Ovary (tissue), 9 donors: Measurements from ENCODE around the gene FXN. TPM values are rescaled to one million over a fixed set of nuclear protein-coding genes. Genes with fewer than 3 reads are reported as not detected.
"Not testable (repeated sequence)": the region's sequence is repeated elsewhere in the genome, so short reads cannot be mapped to it uniquely, and the experiment has no call there.

Experiments
- DNase-seq, 5 donors: peaks; one replicate each; pipeline ENCODE4 v3.0.0-alpha.2; 2019 to 2020
- H3K27ac ChIP-seq, 2 donors: fragments of 200-600 bp; one replicate each; pipeline versions ENCODE4 v1.5.1 to v1.8.0; 2019 to 2022
- H3K27me3 ChIP-seq: fragments of 200-600 bp; one replicate; pipeline ENCODE4 v1.8.0; 2022
- H3K36me3 ChIP-seq: fragments of 200-600 bp; sonication (generic); one replicate; pipeline ENCODE4 v1.5.1; 2019
- H3K4me1 ChIP-seq: one replicate; pipeline ENCODE4 v1.8.1; 2013; ENCODE audit warnings: mild to moderate bottlenecking, moderate library complexity; ENCODE audit not compliant: insufficient read depth
- H3K4me3 ChIP-seq: fragments of 200-600 bp; sonication (generic); one replicate; pipeline ENCODE4 v1.5.1; 2017
- H3K9me3 ChIP-seq, 2 donors: fragments of 200-600 bp in 1 of 2; sonication (generic) in 1 of 2; one replicate each; pipeline versions ENCODE4 v1.5.1 to v1.8.1; 2013 to 2019; ENCODE audit warnings: mild to moderate bottlenecking in 1 of 2, moderate library complexity in 1 of 2
- EP300 ChIP-seq: sonication (generic); formaldehyde crosslinking; IDR thresholded peaks from one replicate; pipeline ENCODE4 v1.6.1; 2017; ENCODE audit warnings: antibody characterized with exemption
- POLR2A ChIP-seq: fragments of 450-650 bp; IDR thresholded peaks from one replicate; pipeline ENCODE4 v1.6.1; 2017; ENCODE audit warnings: antibody characterized with exemption, mild to moderate bottlenecking, moderate library complexity
- WGBS, 3 donors: extraction: QIAGEN DNeasy Blood & Tissue Kit in 1 of 3; methylation state at CpG; one replicate each; pipeline versions ENCODE4 v1.1.5 to v1.1.7; 2013 to 2017; 5-methylcytosine and 5-hydroxymethylcytosine counted together
- intact Hi-C, 4 donors: fragments of 100-400 bp; cut with DNase I; formaldehyde crosslinking; loops; one replicate each; pipeline versions ENCODE4 v1.11.0 to v1.15.1; 2022 to 2023
- polyA plus RNA-seq, 2 donors: library from polyadenylated mRNA; stranded (reverse); fragments of 200-250 nt in 1 of 2; fragments of 350-450 nt in 1 of 2; fragmentation: Illumina TruSeq in 1 of 2; extraction: RNeasy Lipid Tissue Mini Kit (QIAGEN cat#74804) in 1 of 2; gene quantifications; one replicate each; pipeline ENCODE4 v1.2.3, GENCODE V29; 2013 to 2014
- total RNA-seq, 7 donors: library from RNA; depleted of rRNA in 2 of 7; stranded (reverse); fragments of >200 nt in 2 of 7; fragmentation: NEBNext Ultra II Directional in 3 of 7; extraction: Animal tissue kit (Norgen Biotek cat#: 25700) in 3 of 7; gene quantifications; one replicate each; pipeline versions ENCODE4 v1.1.0 to v1.2.4, GENCODE V29; 2016 to 2023
- TF ChIP-seq, protein P1 (sequence below), 3 donors: fragments of 450-650 bp in 2 of 3; fragments of 200-600 bp in 1 of 3; IDR thresholded peaks; one replicate each; pipeline versions ENCODE4 v1.5.1 to v1.8.0; 2016 to 2022; ENCODE audit warnings: antibody characterized with exemption in 3 of 3, mild to moderate bottlenecking in 1 of 3
- donor health status: DM: no; HTN: no; CAD: no; lungs with moderate emphysema.
- donor health status: DM: no; HTN: no; CAD: no.
- donor health status: Bipolar disorder and iron deficiency.
- donor health status: DM: yes; HTN: yes; CAD: no.
- donor health status: DM: no; HTN: no; CAD: no.
- donor health status: DM: yes; HTN: yes; CAD: no.

The FXN gene
- total and polyA plus RNA-seq, 9 donors = 4.5 to 29.2 (median 21.9) TPM

DNA sequence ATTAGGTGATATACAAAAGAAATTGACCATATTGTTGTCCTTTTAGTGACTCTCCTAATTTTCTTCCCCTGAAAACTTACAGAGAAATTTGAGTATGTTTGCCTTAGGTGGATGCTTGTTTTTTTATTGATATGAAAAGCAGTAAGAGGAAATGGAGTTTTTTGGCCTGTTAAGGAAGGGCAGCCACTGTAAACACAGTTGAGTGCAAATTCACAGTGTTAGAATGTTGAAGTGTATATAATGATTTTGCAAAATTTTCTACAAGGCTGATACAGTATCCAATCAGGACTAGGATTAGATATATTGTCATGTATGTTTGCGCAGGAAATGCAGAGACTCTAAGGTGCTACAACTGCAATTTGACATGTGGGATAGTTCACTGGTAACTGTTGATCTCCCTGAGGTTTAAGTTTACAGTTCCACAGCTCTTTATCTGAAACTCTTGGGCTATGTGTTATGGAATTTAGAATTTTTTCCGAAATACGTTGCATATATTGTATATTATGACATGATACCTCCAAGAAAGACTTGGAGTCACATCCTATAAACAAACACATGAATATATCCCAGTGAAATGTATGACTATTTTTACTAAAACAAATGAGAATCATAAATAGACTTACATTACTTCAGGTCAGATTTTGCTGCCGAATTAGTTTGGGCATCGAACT, 62.5 kb downstream of the FXN start:
- intact Hi-C loops = no loop called here
- 79 to 80% (median 79%) methylated on average over 5 of the region's 5 CpGs for WGBS, 3 donors
- Histone ChIP-seq H3K4me3 (no peak overlapping the region), H3K4me1 (no peaks in the 10 kb centered on the region), H3K36me3 (no peaks in the 10 kb centered on the region), H3K27me3 (no peaks in the 10 kb centered on the region), H3K9me3 (no peaks in the 10 kb centered on the region), H3K27ac (no peak overlapping the region)
- DNase-seq = no peak
- TF ChIP-seq POLR2A (no peak), EP300 (no peak)
- TF ChIP-seq, protein P1, sequence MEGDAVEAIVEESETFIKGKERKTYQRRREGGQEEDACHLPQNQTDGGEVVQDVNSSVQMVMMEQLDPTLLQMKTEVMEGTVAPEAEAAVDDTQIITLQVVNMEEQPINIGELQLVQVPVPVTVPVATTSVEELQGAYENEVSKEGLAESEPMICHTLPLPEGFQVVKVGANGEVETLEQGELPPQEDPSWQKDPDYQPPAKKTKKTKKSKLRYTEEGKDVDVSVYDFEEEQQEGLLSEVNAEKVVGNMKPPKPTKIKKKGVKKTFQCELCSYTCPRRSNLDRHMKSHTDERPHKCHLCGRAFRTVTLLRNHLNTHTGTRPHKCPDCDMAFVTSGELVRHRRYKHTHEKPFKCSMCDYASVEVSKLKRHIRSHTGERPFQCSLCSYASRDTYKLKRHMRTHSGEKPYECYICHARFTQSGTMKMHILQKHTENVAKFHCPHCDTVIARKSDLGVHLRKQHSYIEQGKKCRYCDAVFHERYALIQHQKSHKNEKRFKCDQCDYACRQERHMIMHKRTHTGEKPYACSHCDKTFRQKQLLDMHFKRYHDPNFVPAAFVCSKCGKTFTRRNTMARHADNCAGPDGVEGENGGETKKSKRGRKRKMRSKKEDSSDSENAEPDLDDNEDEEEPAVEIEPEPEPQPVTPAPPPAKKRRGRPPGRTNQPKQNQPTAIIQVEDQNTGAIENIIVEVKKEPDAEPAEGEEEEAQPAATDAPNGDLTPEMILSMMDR (IDR thresholded peaks at IDR 0.05) = no peak

DNA sequence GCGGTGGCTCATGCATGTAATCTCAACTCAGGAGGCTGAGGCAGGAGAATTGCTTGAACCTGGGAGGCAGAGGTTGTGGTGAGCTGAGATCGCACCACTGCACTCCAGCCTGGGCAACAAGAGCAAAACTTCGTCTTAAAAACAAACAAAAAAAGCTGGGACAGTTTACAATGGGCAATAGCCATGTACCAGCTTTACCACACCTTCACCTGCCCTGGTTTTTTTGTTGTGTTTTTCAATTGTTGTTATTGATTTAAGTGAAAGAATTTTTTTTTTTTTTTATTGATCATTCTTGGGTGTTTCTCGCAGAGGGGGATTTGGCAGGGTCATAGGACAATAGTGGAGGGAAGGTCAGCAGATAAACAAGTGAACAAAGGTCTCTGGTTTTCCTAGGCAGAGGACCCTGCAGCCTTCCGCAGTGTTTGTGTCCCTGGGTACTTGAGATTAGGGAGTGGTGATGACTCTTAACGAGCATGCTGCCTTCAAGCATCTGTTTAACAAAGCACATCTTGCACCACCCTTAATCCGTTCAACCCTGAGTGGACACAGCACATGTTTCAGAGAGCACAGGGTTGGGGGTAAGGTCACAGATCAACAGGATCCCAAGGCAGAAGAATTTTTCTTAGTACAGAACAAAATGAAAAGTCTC, 67.9 kb downstream of the FXN start:
- intact Hi-C loops, DNase-seq, H3K27ac ChIP-seq, H3K9me3 ChIP-seq, H3K36me3 ChIP-seq, H3K4me1 ChIP-seq, H3K27me3 ChIP-seq, H3K4me3 ChIP-seq: not testable (repeated sequence)
- WGBS, 3 donors = 91 to 95% (median 93%) methylated on average over 4 to 5 of the region's 7 CpGs

DNA sequence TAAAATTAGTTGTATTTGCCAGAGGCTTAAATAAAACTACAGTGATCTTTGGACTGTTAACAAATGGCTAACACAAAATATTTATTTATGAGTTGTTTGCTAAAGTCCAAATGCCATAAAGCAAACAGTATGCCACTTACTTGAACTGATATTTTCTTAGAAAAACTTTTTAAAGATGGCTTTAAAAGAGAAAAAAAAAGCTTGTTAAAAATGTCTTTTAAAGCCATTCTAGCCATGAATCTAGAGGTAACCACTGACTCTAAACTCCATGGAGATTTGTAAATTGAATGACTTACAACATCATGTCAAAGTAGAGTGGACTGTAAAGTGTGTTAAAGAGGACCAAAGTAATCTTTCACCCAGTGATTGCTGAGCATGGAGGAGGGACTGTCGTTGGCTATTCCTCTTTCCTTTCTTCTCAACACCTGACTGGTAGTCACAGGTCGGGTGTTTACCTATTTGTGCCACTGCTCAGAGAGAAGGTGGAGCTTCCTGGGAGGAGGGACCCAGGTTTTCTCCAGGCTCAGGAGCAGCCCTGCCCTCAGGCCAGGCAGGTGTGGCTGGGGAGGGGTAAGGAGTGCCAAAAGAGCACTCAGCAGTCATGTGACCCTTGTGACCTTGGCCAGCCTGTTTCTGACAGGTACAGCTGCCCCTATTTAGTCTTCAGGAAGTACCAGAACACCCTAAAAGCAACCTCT, 69.4 kb downstream of the FXN start:
- no peaks in the 10 kb centered on the region for H3K9me3 ChIP-seq
- no peak overlapping the region for H3K27ac ChIP-seq
- H3K4me3 ChIP-seq = no peak overlapping the region
- no peaks in the 10 kb centered on the region for H3K36me3 ChIP-seq
- TF ChIP-seq, protein P1 (IDR thresholded peaks at IDR 0.05) = no peak
- TF ChIP-seq POLR2A (no peak), EP300 (no peak)
- H3K27me3 ChIP-seq = no peaks in the 10 kb centered on the region
- no peaks in the 10 kb centered on the region for H3K4me1 ChIP-seq
- intact Hi-C loops = loop anchor here in 1 of 4 donors (1.0 kb wide), 1 partner anchor 25 kb away; no protein-coding TSS in a partner anchor
- WGBS, 3 donors = 56 to 67% (median 61%) methylated on average over 2 of the region's 2 CpGs
- DNase-seq = no peak

DNA sequence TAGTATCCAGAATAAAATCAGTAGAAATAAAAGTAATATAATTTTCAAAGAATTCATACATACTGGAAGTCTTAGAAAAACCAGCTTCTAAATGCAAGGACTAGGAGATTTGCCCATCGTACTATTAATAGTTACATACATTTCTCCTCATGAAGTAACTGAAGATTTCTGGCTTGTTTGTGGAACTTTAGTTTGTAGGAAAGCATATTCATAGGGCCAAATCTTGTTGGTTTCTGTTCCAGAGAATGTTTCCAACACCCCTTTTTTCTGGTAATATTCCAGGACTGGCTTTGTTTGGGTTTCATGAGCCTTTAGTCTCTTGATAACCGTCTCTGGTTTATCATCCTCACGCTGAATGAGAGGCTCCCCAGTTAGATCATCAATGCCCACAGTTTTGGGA, 72.2 kb downstream of the FXN start:
- DNase-seq = no peak
- intact Hi-C loops = no loop called here

DNA sequence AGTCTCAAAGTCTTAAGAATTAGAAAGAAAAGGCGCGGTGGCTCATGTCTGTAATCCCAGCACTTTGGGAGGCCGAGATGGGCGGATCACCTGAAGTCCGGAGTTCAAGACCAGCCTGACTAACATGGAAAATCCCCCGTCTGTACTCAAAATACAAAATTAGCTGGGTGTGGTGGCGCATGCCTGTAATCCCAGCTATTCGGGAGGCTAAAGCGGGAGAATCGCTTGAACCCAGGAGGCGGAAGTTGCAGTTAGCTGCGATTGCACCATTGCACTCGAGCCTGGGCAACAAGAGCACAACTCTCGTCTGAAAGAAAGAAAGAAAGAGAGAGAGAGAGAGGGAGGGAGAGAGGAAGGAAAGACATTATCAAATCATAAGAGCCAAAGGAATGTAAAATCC, 73.2 kb downstream of the FXN start:
- H3K9me3 ChIP-seq, H3K4me3 ChIP-seq, intact Hi-C loops, DNase-seq, H3K4me1 ChIP-seq, H3K36me3 ChIP-seq, H3K27me3 ChIP-seq, H3K27ac ChIP-seq: not testable (repeated sequence)
- 95 to 98% (median 97%) methylated on average over 14 of the region's 14 CpGs for WGBS, 3 donors

More for the DNA sequence above, 72.2 kb downstream of the FXN start:
- no peaks in the 10 kb centered on the region for H3K9me3 ChIP-seq
- H3K27me3 ChIP-seq = no peaks in the 10 kb centered on the region
- H3K36me3 ChIP-seq = no peaks in the 10 kb centered on the region
- 18 to 22% (median 20%) methylated on average over 3 of the region's 3 CpGs for WGBS, 3 donors
- H3K4me3 ChIP-seq = no peak overlapping the region
- no peak for TF ChIP-seq POLR2A
- TF ChIP-seq, protein P1 (IDR thresholded peaks at IDR 0.05) = no peak
- no peak for TF ChIP-seq EP300
- H3K27ac ChIP-seq = no peak overlapping the region
- H3K4me1 ChIP-seq = no peaks in the 10 kb centered on the region
